GM12875 (cell line): ENCODE data around the gene CNTN4.
"Not testable (repeated sequence)": the region's sequence is repeated elsewhere in the genome, so short reads cannot be mapped to it uniquely, and the experiment has no call there.

ENCODE experiments used
- H3K4me3 ChIP-seq: one replicate; pipeline ENCODE4 v1.5.1; 2011; ENCODE audit warnings: low read depth, low read length, control low read depth
- CTCF ChIP-seq: IDR thresholded peaks from 2 replicates; pipeline ENCODE4 v1.5.1; 2011; ENCODE audit warnings: low read depth, mild to moderate bottlenecking, control low read depth, inconsistent platforms, low read length, moderate library complexity, borderline replicate concordance; ENCODE audit not compliant: insufficient read depth

The CNTN4 gene

GRCh38 chr3:2098398-2099027 lies at the start of gene CNTN4:
Gene CNTN4 (plus strand): TSS chr3:2098866.
- TF ChIP-seq CTCF, result no peak
- no peak within 1 kb of the TSS for H3K4me3 ChIP-seq

- no peak overlapping the region for H3K4me3 ChIP-seq
- no peak for TF ChIP-seq CTCF
Measured at GRCh38 chr3:2061360-2061759, 37.3 kb upstream of the CNTN4 start.

- no peak for TF ChIP-seq CTCF
- H3K4me3 ChIP-seq, result no peak overlapping the region
Measured at GRCh38 chr3:2071531-2071930, 27.1 kb upstream of the CNTN4 start.

- H3K4me3 ChIP-seq, result no peak overlapping the region
- no peak for TF ChIP-seq CTCF
Measured at GRCh38 chr3:2078821-2079220, 19.8 kb upstream of the CNTN4 start.

- TF ChIP-seq CTCF, result no peak
Measured at GRCh38 chr3:2082871-2083480, 15.7 kb upstream of the CNTN4 start.

GRCh38 chr3:2083558-2083957 lies 15.1 kb upstream of the CNTN4 start:
- not testable (repeated sequence) for H3K4me3 ChIP-seq

More at GRCh38 chr3:2082871-2083480, 15.7 kb upstream of the CNTN4 start:
- H3K4me3 ChIP-seq, result no peak overlapping the region

- H3K4me3 ChIP-seq, result no peak overlapping the region
- TF ChIP-seq CTCF, result no peak
Measured at GRCh38 chr3:2090095-2090911, 8.4 kb upstream of the CNTN4 start.
